Keratinocyte (primary cell): ENCODE data around the gene DEXI. TPM values are rescaled to one million over a fixed set of nuclear protein-coding genes. Genes with fewer than 3 reads are reported as not detected.

Experiments
- DNase-seq: peaks from one replicate; pipeline ENCODE4 v3.0.0-alpha.2; 2011; ENCODE audit warnings: low read depth, missing footprints, low spot score
- FAIRE-seq: peaks from 2 replicates; lab custom pipeline; 2011; peaks lifted over from hg19 to GRCh38; lab: Jason Lieb, UNC
- H2AFZ ChIP-seq: 2 replicates; pipeline ENCODE4 v1.6.0; 2012; ENCODE audit warnings: low read length, control low read depth, inconsistent platforms; ENCODE audit not compliant: control insufficient read depth
- H3K27ac ChIP-seq: 2 replicates; pipeline ENCODE4 v1.5.1; 2011; ENCODE audit warnings: low read length; ENCODE audit not compliant: control insufficient read depth, insufficient read depth
- H3K27me3 ChIP-seq: 3 replicates; pipeline ENCODE4 v1.6.0; 2011; ENCODE audit warnings: low read length; ENCODE audit not compliant: control insufficient read depth, insufficient read depth; ENCODE audit errors: extremely low read depth
- H3K36me3 ChIP-seq, 2 experiments: 2 replicates in 1 of 2; 3 replicates in 1 of 2; pipeline ENCODE4 v1.5.1; 2011; ENCODE audit warnings: low read length in 2 of 2, mild to moderate bottlenecking in 1 of 2; ENCODE audit not compliant: control insufficient read depth in 2 of 2, insufficient read depth in 2 of 2; ENCODE audit errors: extremely low read depth in 1 of 2
- H3K4me1 ChIP-seq: 3 replicates; pipeline ENCODE4 v1.5.1; 2011; ENCODE audit warnings: low read length; ENCODE audit not compliant: control insufficient read depth, insufficient read depth; ENCODE audit errors: extremely low read depth
- H3K4me2 ChIP-seq: 3 replicates; pipeline ENCODE4 v1.6.0; 2011; ENCODE audit warnings: low read depth, low read length; ENCODE audit not compliant: control insufficient read depth, insufficient read depth; ENCODE audit errors: extremely low read depth
- H3K4me3 ChIP-seq, 3 experiments: fragments of 200-600 bp in 1 of 3; sonication (generic) in 1 of 3; 2 replicates in 2 of 3; 3 replicates in 1 of 3; pipeline ENCODE4 v1.5.1; 2011 to 2016; ENCODE audit warnings: low read length in 3 of 3, mild to moderate bottlenecking in 3 of 3, control low read depth in 2 of 3, inconsistent platforms in 1 of 3, low read depth in 1 of 3, mixed read lengths in 1 of 3, mixed run types in 1 of 3, moderate library complexity in 1 of 3; ENCODE audit not compliant: control insufficient read depth in 2 of 3, insufficient read depth in 2 of 3; ENCODE audit errors: extremely low read depth in 1 of 3
- H3K79me2 ChIP-seq: 2 replicates; pipeline ENCODE4 v1.6.0; 2012; ENCODE audit warnings: low read length; ENCODE audit not compliant: control insufficient read depth, insufficient read depth
- H3K9ac ChIP-seq: 3 replicates; pipeline ENCODE4 v1.6.0; 2011; ENCODE audit warnings: low read length; ENCODE audit not compliant: control insufficient read depth, insufficient read depth; ENCODE audit errors: extremely low read depth
- H3K9me1 ChIP-seq: 3 replicates; pipeline ENCODE4 v1.6.0; 2011; ENCODE audit warnings: low read length; ENCODE audit not compliant: control insufficient read depth, insufficient read depth; ENCODE audit errors: extremely low read depth
- H3K9me3 ChIP-seq: 2 replicates; pipeline ENCODE4 v1.5.1; 2012; ENCODE audit warnings: low read depth, low read length; ENCODE audit not compliant: control insufficient read depth
- H4K20me1 ChIP-seq: 3 replicates; pipeline ENCODE4 v1.6.0; 2011; ENCODE audit warnings: low read length; ENCODE audit not compliant: control insufficient read depth, insufficient read depth; ENCODE audit errors: extremely low read depth
- EZH2 ChIP-seq: IDR thresholded peaks from one replicate; pipeline ENCODE4 v1.6.1; 2012; ENCODE audit warnings: inconsistent platforms, mild to moderate bottlenecking, low read length, moderate library complexity
- dilution Hi-C: fragments of 300-500 bp; cut with MboI; formaldehyde crosslinking; loops from one replicate; pipeline ENCODE4 v1.7.0; 2020; ENCODE audit warnings: low sequenced_read_pairs; ENCODE audit not compliant: extremely low pct_ligation_motif_present
- polyA plus RNA-seq, 5 experiments: library from polyadenylated mRNA; depleted of rRNA in 3 of 5; stranded (reverse) in 3 of 5; stranded (forward) in 1 of 5; unstranded in 1 of 5; fragments of >200 nt; gene quantifications; 1 replicate in 1 of 5; 2 replicates in 3 of 5; 3 replicates in 1 of 5; pipeline versions ENCODE4 v1.2.1 to v1.2.3, GENCODE V29; 2011 to 2012; ENCODE audit warnings: missing spikeins in 2 of 5, low read depth in 1 of 5, low replicate concordance in 1 of 5
- TF ChIP-seq, protein P1 (sequence below), 3 experiments: IDR thresholded peaks in 1 of 3; conservative IDR thresholded peaks in 1 of 3; optimal IDR thresholded peaks in 1 of 3; 2 replicates in 2 of 3; 3 replicates in 1 of 3; pipeline versions ENCODE3 to v1.5.1; 2011; ENCODE audit warnings: low read length in 3 of 3, mild to moderate bottlenecking in 3 of 3, moderate library complexity in 2 of 3, control low read depth in 1 of 3, inconsistent platforms in 1 of 3; ENCODE audit not compliant: insufficient read depth in 2 of 3; ENCODE audit errors: extremely low read depth in 1 of 3

DEXI gene
- polyA plus RNA-seq, 1 donor (not counting 4 experiments of a cell fraction or from before 2014, with no cell fraction given), result 25.9 TPM

DNA sequence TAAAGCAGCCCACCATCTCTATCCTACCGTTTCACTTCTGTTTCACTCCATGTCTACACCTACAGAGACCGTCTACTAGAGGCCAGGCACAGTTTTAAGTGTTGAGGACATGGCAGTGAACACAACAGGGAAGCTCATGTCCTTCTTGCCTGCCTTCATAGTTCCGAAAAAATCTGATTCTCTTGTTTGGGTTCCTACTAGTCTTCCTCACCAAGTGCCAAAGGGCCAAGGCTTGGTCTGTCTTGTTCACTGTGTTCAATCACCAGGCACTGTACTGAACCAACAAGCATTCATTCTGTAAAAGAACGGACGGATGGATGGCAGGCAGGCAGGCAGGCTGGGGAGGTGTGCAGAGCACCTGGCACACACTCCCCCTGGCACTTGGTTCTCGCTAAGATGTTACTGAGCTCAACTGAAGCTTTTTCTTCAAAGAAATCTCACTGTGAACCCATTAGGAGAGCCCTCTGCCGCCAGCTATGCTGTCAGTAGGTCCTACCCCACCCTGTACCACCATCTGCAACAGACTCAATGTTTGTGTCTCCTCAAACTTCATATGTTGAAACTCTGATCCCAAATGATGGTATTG lies 2.5 kb downstream of the DEXI start:
- TF ChIP-seq, protein P1, sequence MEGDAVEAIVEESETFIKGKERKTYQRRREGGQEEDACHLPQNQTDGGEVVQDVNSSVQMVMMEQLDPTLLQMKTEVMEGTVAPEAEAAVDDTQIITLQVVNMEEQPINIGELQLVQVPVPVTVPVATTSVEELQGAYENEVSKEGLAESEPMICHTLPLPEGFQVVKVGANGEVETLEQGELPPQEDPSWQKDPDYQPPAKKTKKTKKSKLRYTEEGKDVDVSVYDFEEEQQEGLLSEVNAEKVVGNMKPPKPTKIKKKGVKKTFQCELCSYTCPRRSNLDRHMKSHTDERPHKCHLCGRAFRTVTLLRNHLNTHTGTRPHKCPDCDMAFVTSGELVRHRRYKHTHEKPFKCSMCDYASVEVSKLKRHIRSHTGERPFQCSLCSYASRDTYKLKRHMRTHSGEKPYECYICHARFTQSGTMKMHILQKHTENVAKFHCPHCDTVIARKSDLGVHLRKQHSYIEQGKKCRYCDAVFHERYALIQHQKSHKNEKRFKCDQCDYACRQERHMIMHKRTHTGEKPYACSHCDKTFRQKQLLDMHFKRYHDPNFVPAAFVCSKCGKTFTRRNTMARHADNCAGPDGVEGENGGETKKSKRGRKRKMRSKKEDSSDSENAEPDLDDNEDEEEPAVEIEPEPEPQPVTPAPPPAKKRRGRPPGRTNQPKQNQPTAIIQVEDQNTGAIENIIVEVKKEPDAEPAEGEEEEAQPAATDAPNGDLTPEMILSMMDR (optimal IDR thresholded peaks at IDR 0.05 in 1 of 3, IDR thresholded peaks at IDR 0.05 in 1 of 3, conservative IDR thresholded peaks at IDR 0.05 in 1 of 3; ENCODE audit: extremely low read depth in 1 of 3, insufficient read depth in 2 of 3, low read length in 3 of 3), result no peak
- TF ChIP-seq EZH2, result no peak
- Histone ChIP-seq H3K9me3 (no peaks in the 10 kb centered on the region), H3K9ac (no peak overlapping the region), H3K36me3 (peaks cover 8 to 23% of the 10 kb centered on the region in 2 experiments), H3K79me2 (peaks cover 68% of the 10 kb centered on the region), H4K20me1 (peaks cover 31% of the 10 kb centered on the region), H3K4me3 (peak overlapping the region; percentile 65 to 84 (median 80)), H3K27me3 (no peaks in the 10 kb centered on the region), H3K9me1 (peaks cover 5% of the 10 kb centered on the region), H2AFZ (no peak overlapping the region), H3K4me1 (peaks cover 40% of the 10 kb centered on the region), H3K27ac (no peak overlapping the region), H3K4me2 (peak overlapping the region; percentile 92)
- FAIRE-seq (no peak), DNase-seq (no peak)
- dilution Hi-C loops, result no loop called here

DNA sequence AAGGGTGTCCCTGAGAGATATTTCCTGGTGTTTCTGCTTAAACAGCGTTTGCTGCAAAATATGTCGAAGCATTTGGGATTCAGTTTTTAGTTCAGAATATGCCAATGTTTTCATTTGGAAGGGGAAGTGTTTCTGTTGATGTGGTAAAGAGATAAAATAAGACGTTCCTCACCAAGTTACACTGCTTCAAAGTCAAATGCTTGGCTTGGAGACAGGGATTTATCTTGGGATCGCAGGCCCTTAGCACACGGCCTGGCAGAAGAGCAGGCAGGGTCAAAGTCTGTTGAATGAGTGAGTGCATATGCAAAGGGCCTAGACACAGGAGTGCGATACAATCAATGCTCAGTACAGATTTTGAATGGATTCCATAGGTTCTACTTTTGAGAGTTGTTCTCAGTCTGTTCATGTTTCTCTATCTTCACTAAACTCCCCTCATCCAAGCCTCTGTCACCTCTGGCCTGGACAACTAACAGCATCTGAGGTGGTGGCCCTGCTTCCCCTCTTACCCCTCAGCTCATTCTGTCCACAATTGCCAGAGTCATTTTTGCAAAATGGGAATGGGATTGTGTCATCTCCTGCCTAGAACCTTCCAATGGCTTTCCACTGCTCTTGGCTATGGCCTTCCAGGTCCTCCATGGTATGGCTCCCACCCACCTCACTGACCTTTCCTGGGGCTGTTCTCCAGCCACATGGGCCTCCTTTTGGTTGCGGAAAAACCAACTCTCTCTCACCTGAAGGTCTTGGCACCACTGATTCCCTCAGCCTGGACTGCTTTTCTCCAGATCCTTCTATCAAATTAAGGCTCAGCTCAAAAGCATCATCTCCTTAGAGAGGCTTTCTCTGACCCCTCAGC lies 3.2 kb downstream of the DEXI start:
- H4K20me1 ChIP-seq, result peaks cover 31% of the 10 kb centered on the region
- H3K36me3 ChIP-seq, result peaks cover 8 to 27% of the 10 kb centered on the region in 2 experiments
- dilution Hi-C loops, result no loop called here
- TF ChIP-seq, protein P1 (optimal IDR thresholded peaks at IDR 0.05 in 1 of 3, IDR thresholded peaks at IDR 0.05 in 1 of 3, conservative IDR thresholded peaks at IDR 0.05 in 1 of 3; ENCODE audit: extremely low read depth in 1 of 3, insufficient read depth in 2 of 3, low read length in 3 of 3), result no peak
- no peak for TF ChIP-seq EZH2
- no peaks in the 10 kb centered on the region for H3K9me3 ChIP-seq
- no peak overlapping the region for H2AFZ ChIP-seq
- DNase-seq (no peak), FAIRE-seq (no peak)
- peak overlapping the region; percentile 92 for H3K4me2 ChIP-seq
- H3K9ac ChIP-seq, result no peak overlapping the region
- peaks cover 5% of the 10 kb centered on the region for H3K9me1 ChIP-seq
- peaks cover 70% of the 10 kb centered on the region for H3K79me2 ChIP-seq
- peak overlapping the region in 1 of 3 experiments; percentile 80 for H3K4me3 ChIP-seq
- H3K27me3 ChIP-seq, result no peaks in the 10 kb centered on the region
- no peak overlapping the region for H3K27ac ChIP-seq
- peaks cover 39% of the 10 kb centered on the region for H3K4me1 ChIP-seq
